ENCODE measurements around the gene RFK.

Gene RFK

GRCh38 chr9:76394960-76395252, 680 bp upstream of the RFK start:
- Histone ChIP-seq H3K9me2 (replicated peaks; ENCODE audit: low read depth, low read length) (no peaks in the 10 kb centered on the region), H3K9me3 (ENCODE audit: insufficient read depth, low read depth, low read length) (0 out of 2 replicates have a peak, but pooled peaks cover 5% of the 10 kb centered on the region), H3F3A (ENCODE audit: low read depth) (no peaks in the 10 kb centered on the region), H3K9ac (ENCODE audit: low read depth, low read length, poor library complexity, severe bottlenecking) (peak overlapping the region; percentile 89), H3K79me2 (ENCODE audit: insufficient read depth, low read length) (peaks cover 31% of the 10 kb centered on the region), H3K36me3 (ENCODE audit: insufficient read depth, low read length) (no peaks in the 10 kb centered on the region), H3K27me3 (ENCODE audit: insufficient read depth, low read length, poor library complexity, severe bottlenecking) (no peaks in the 10 kb centered on the region), H3K4me1 (ENCODE audit: insufficient read depth, low read length, poor library complexity, severe bottlenecking) (peaks cover 38% of the 10 kb centered on the region), H4K20me1 (ENCODE audit: insufficient read depth, low read length, poor library complexity, severe bottlenecking) (no peaks in the 10 kb centered on the region), H3K4me2 (ENCODE audit: low read depth, low read length, poor library complexity, severe bottlenecking) (peak overlapping the region; percentile 78), H3K4me3 (ENCODE audit: low read length, poor library complexity, severe bottlenecking) (peak overlapping the region; percentile 86), H2AFZ (ENCODE audit: low read length) (peak overlapping the region; percentile 97)
- no peak for TF ChIP-seq CTCF (conservative IDR thresholded peaks at IDR 0.05; ENCODE audit: low read length)
- TF ChIP-seq EZH2phosphoT487 (IDR thresholded peaks at IDR 0.05; ENCODE audit: borderline replicate concordance): no peak

- peak overlapping the region; percentile 93 for H3K4me2 ChIP-seq (ENCODE audit: low read depth, low read length, poor library complexity, severe bottlenecking)
- H4K20me1 ChIP-seq (ENCODE audit: insufficient read depth, low read length, poor library complexity, severe bottlenecking): no peaks in the 10 kb centered on the region
- no peak overlapping the region for H3K9ac ChIP-seq (ENCODE audit: low read depth, low read length, poor library complexity, severe bottlenecking)
- 0 out of 2 replicates have a peak, but pooled peaks cover 5% of the 10 kb centered on the region for H3K9me3 ChIP-seq (ENCODE audit: insufficient read depth, low read depth, low read length)
- peaks cover 45% of the 10 kb centered on the region for H3K4me1 ChIP-seq (ENCODE audit: insufficient read depth, low read length, poor library complexity, severe bottlenecking)
- no peaks in the 10 kb centered on the region for H3K9me2 ChIP-seq (replicated peaks; ENCODE audit: low read depth, low read length)
- no peaks in the 10 kb centered on the region for H3K27me3 ChIP-seq (ENCODE audit: insufficient read depth, low read length, poor library complexity, severe bottlenecking)
- TF ChIP-seq EZH2phosphoT487 (IDR thresholded peaks at IDR 0.05; ENCODE audit: borderline replicate concordance) (no peak), CTCF (conservative IDR thresholded peaks at IDR 0.05; ENCODE audit: low read length) (no peak)
- no peak overlapping the region for H2AFZ ChIP-seq (ENCODE audit: low read length)
- H3K79me2 ChIP-seq (ENCODE audit: insufficient read depth, low read length): peaks cover 31% of the 10 kb centered on the region
- H3F3A ChIP-seq (ENCODE audit: low read depth): no peaks in the 10 kb centered on the region
- no peaks in the 10 kb centered on the region for H3K36me3 ChIP-seq (ENCODE audit: insufficient read depth, low read length)
- H3K4me3 ChIP-seq (ENCODE audit: low read length, poor library complexity, severe bottlenecking): peak overlapping the region; percentile 13
Observed at GRCh38 chr9:76390656-76391055, 3.6 kb downstream of the RFK start.

- Histone ChIP-seq H3K9ac (ENCODE audit: low read depth, low read length, poor library complexity, severe bottlenecking) (no peak overlapping the region), H3K36me3 (ENCODE audit: insufficient read depth, low read length) (0 out of 2 replicates have a peak, but pooled peaks cover 3% of the 10 kb centered on the region), H3F3A (ENCODE audit: low read depth) (no peaks in the 10 kb centered on the region), H3K79me2 (ENCODE audit: insufficient read depth, low read length) (no peaks in the 10 kb centered on the region), H3K4me3 (ENCODE audit: low read length, poor library complexity, severe bottlenecking) (no peak overlapping the region), H4K20me1 (ENCODE audit: insufficient read depth, low read length, poor library complexity, severe bottlenecking) (no peaks in the 10 kb centered on the region), H3K4me2 (ENCODE audit: low read depth, low read length, poor library complexity, severe bottlenecking) (no peak overlapping the region), H3K4me1 (ENCODE audit: insufficient read depth, low read length, poor library complexity, severe bottlenecking) (no peaks in the 10 kb centered on the region), H3K27me3 (ENCODE audit: insufficient read depth, low read length, poor library complexity, severe bottlenecking) (no peaks in the 10 kb centered on the region), H3K9me2 (replicated peaks; ENCODE audit: low read depth, low read length) (no peaks in the 10 kb centered on the region), H2AFZ (ENCODE audit: low read length) (no peak overlapping the region), H3K9me3 (ENCODE audit: insufficient read depth, low read depth, low read length) (no peaks in the 10 kb centered on the region)
- no peak for TF ChIP-seq CTCF (conservative IDR thresholded peaks at IDR 0.05; ENCODE audit: low read length)
- TF ChIP-seq EZH2phosphoT487 (IDR thresholded peaks at IDR 0.05; ENCODE audit: borderline replicate concordance): no peak
Observed at GRCh38 chr9:76379494-76379893, 14.7 kb downstream of the RFK start.
